Measurements from ENCODE around the gene PEAK1. TPM values are rescaled to one million over a fixed set of nuclear protein-coding genes. Genes with fewer than 3 reads are reported as not detected.

Gene PEAK1
- total RNA-seq, 4 donors from 2014 or later: 68.8 to 79.1 (median 78.7) TPM

GRCh38 chr15:77409259-77410156 is 10.4 kb downstream of the PEAK1 start:
- no peak for TF ChIP-seq CTCF (IDR thresholded peaks at IDR 0.05; ENCODE audit: low read depth)

- TF ChIP-seq CTCF (IDR thresholded peaks at IDR 0.05; ENCODE audit: low read depth): no peak
These were observed 13.1 kb downstream of the PEAK1 start for GRCh38 chr15:77406846-77407245.

- TF ChIP-seq CTCF (IDR thresholded peaks at IDR 0.05; ENCODE audit: low read depth): no peak
These were observed 17.0 kb downstream of the PEAK1 start for GRCh38 chr15:77402740-77403379.

GRCh38 chr15:77400258-77400657 is 19.6 kb downstream of the PEAK1 start:
- TF ChIP-seq CTCF (IDR thresholded peaks at IDR 0.05; ENCODE audit: low read depth): no peak

GRCh38 chr15:77398927-77399326 is 21.0 kb downstream of the PEAK1 start:
- TF ChIP-seq CTCF (IDR thresholded peaks at IDR 0.05; ENCODE audit: low read depth): no peak

- TF ChIP-seq CTCF (IDR thresholded peaks at IDR 0.05; ENCODE audit: low read depth): no peak
These were observed 23.2 kb downstream of the PEAK1 start for GRCh38 chr15:77396692-77397091.

- TF ChIP-seq CTCF (IDR thresholded peaks at IDR 0.05; ENCODE audit: low read depth): no peak
These were observed 24.7 kb downstream of the PEAK1 start for GRCh38 chr15:77395013-77395774.
